GM18951 (cell line): ENCODE results near the gene USP6NL.

Experiments used
- POLR2A ChIP-seq: IDR thresholded peaks from 4 replicates; pipeline ENCODE4 v1.6.1; 2011; ENCODE audit warnings: mild to moderate bottlenecking; ENCODE audit not compliant: insufficient read length, insufficient read depth; ENCODE audit errors: extremely low read depth
- in situ Hi-C: fragments of 300-500 bp; cut with MboI; formaldehyde crosslinking; loops from one replicate; pipeline ENCODE4 v1.12.0; 2022; ENCODE audit warnings: low sequenced_read_pairs, mixed read lengths, inconsistent platforms; ENCODE audit not compliant: unreplicated experiment

Gene USP6NL

DNA sequence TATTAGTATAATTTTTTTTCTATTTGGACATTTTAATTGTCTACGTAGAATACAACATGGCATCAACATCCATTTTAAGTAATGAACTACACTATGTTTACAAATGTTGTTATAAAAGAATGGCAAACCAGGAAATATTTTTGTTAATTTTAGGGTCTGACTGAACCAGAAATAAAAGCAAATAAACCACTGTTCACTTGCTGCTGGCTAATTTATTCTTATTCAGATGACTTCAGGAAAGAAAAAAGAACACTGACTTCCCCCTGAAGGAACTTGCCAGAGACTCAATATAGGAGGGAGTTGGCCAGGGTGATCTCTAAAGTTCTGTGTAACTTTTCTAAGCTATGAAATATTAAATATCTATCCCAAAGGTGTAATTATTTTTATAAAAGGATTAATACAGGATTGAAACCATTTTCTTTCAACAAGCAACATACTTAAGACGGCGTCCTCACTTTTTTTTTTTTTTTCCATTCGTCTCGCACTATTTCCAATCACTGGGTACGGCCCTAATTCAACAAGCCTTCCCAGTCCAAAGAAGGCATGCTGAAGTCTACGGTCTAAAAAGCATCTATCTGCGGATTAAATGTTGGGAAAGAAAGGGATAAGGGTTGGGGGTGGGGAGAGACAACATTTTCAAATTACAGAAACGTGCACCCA lies 1.2 kb downstream of the USP6NL start:
- in situ Hi-C loops, result no loop called here

DNA sequence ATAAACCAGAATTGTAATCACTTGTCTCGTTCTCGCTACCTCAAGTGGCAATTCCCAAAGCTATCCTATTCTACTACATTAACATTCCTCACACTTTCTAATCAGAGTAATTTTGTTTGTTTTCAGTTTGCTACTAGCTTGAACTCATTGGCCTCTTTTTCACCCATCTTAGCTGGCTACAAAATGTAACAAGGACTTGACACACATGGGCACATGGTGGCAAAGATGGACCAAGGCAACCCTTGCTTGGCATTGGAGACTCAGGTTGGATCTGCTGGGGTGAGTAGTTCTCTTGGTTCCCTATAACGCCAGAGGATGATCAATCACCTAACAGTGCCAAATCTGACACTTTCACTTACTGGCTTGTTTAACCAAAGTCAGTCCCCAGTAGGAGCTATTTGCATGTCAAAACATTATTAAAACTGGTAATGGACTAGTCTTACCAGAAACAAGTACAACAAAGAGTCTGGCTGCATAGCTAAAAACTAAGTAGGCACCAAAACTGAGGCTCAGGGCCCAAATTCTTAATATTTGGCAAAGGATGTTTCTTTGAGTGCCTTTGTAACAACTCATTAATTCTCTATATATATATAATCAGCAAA lies 1.9 kb downstream of the USP6NL start:
- in situ Hi-C loops, result loop anchor here (10.0 kb wide), 1 partner anchor 115 kb away; no protein-coding TSS in a partner anchor
- peak; percentile 32 for TF ChIP-seq POLR2A

More for the DNA sequence above, 1.2 kb downstream of the USP6NL start:
- no peak for TF ChIP-seq POLR2A

DNA sequence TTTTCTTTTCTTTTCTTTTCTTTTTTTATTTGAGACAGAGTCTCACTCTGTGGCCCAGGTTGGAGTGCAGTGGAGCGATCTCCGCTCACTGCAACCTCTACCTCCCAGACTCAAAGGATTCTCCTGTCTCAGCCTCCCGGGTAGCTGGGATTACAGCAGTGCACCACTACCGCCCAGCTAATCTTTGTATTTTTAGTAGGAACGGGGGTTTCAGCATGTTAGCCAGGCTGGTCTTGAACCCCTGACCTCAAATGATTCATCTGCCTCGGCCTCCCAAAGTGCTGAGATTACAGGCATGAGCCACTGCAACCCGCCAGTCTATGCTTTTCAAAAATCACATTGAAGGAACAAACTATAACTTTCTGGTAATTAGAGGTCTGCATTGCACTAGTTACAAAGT lies 2.4 kb downstream of the USP6NL start:
- TF ChIP-seq POLR2A, result no peak
- in situ Hi-C loops, result loop anchor here (10.0 kb wide), 1 partner anchor 116 kb away; no protein-coding TSS in a partner anchor

DNA sequence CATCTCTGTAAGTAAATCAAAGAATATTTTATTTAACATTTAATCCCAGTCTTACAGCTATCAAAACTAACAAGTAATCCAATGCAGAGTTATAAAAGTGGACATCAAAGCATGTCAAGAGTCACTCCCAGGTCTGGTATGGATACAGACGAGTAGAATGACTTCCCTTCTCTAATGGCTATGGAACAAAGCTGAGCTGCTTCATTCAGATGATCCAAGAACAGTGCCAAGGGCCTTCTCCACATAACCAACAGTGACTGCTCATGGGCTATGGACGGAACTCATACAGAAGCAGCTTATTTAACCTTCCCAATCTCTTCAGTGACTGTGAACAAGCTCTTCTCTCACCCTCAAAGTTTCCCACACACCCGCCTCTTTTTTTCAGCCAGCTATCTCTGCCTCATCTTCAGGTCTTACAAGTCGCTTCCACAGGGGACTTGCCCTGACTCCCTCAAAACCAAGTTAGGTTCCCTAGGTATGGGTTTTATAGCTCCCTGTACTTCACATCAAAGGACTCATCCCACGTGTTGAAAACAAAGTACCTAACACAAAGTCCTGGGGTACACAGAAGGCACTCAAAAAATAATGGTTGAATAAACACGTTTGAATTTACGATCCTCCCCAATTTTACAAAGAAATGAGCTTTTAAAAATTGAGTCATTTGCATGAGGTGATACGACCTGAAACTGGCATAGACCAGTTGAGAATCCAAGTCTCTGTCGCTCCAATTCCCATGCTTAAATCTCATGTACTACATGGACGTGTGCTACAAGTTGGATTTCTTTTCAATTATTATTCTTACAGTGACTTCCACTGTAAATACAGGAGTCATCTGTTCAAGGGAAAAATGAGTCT lies 3.1 kb downstream of the USP6NL start:
- TF ChIP-seq POLR2A, result no peak
- in situ Hi-C loops, result loop anchor here (10.0 kb wide), 1 partner anchor 116 kb away; no protein-coding TSS in a partner anchor

DNA sequence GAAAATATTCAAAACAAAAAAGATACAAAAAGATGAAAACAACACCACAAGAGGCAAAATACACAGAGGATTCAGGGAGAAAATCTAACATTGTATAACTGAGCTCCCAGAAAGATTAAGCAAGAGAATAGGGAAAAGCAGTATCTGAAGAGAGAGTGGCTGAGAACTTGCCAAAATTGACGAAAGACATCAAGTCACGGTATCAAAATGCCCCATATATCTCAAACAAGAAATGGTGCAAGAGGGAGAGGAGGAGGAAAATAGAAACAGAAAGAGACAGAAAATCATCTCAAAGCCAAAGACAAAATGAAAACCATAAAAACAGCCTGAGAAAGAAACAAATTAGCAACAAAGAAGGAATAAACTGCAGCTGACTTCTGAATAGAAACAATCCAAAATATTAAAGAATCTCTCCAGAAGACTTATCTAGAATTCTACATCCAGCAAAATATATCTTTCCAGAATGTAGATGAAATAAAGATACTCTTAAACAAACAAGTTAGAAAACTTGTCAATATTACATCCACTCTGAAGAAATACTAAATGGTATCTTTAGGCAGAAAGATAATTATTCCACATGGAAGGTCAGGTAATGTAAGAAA lies 5.5 kb downstream of the USP6NL start:
- in situ Hi-C loops, result loop anchor here (10.0 kb wide), 1 partner anchor 119 kb away; no protein-coding TSS in a partner anchor
- no peak for TF ChIP-seq POLR2A

DNA sequence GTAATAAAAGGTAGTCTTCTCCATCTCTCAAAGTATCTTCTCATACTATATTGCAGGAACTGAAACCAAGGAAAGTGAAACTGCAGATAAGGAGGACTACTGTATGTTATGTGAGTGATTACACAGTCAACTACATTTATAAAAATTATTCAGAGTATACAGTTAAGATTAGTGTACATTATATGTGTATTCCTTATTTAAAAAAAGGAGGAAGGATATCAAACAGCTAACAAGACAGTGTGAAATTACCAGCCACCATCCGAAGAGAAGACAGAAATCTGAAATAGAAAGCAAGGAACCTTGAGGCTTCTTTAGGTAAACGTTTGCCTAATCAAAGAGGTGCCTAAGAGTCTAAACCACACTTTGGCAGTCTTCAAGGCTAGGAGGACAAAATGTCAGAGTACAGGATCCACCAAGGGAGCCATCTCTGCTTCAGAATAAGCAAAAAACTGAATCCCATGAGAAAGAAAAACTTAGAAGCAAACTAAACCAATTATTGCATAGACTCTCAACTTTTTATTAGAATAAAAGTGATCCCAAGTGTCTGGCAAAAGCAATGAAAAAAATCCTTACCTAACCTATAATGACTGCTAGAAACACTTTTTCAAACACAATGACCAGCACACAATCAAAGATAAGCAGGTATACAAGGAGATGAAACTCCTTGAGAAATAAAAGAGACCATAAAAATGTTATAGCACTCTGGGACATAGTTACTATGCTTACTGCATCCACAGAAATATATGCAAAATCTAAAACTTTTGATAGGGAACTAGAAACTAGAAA lies 6.4 kb downstream of the USP6NL start:
- TF ChIP-seq POLR2A, result no peak
- in situ Hi-C loops, result loop anchor here (10.0 kb wide), 1 partner anchor 120 kb away; no protein-coding TSS in a partner anchor

DNA sequence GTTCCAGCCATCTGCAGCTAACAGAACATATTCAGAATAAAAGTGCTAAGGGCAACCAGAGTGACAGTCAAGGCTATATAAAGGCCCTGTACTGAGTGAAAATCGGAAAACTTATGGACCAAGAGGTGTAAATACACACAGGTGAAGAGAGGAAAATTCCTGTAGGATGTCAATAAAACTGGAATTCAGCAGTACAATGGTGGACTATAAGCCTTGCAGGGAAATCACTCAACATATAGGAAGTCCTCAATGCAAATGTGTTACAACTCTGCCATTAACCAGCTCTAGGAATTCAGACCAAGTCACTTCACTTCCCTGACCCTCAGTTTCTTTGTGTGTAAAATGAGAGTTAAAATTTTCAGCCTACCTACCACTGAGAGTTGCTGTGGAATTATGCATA lies 7.7 kb downstream of the USP6NL start:
- in situ Hi-C loops, result loop anchor here (10.0 kb wide), 1 partner anchor 121 kb away; no protein-coding TSS in a partner anchor

DNA sequence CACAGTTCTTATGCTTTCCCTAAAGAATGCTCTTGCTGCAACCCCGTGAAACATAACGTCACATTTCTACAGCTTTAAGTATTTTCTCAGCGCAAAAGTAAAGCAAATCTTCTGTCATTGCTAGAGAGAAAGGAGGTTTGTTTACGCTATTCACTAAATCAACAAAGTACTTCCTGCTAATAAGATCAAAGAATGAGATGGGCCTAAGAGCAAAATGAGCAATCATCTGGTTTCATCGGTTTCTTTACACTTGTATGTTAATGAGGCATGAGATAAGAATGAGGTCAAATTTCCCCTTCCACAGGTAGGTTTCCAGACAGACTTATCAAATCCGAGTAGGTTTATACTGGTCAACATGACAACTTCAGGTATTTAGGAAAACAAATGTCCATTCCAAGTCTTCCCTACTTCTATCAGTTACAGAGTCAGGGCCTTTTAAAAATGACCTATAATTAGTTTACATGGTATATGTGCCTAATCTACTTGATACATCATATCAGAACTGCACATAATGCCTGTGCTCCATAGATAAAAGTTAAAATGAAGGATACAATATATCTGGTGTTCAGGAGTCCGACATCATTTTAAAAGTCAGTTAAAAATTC lies 8.4 kb downstream of the USP6NL start:
- no peak for TF ChIP-seq POLR2A
- in situ Hi-C loops, result loop anchor here (10.0 kb wide), 1 partner anchor 122 kb away; no protein-coding TSS in a partner anchor

More for the DNA sequence above, 7.7 kb downstream of the USP6NL start:
- TF ChIP-seq POLR2A, result no peak

DNA sequence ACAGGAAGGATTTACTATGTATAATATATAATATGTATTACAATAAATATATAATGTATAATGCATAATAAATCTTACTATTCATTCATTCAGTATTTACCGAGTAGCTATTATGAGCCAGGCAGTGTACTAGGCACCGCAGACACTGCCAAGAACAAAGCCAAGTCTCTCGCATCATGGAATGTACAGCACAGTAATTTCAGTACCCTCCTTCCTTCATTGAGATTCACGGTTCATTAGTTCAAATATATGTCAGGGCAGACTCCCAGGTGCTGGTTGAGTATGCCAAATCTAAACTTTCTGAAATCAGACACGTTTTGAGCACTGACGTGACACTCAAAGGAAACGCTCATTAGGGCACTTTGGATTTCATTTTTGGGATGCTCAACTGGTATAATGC lies 9.1 kb downstream of the USP6NL start:
- in situ Hi-C loops, result loop anchor here (10.0 kb wide), 1 partner anchor 122 kb away; no protein-coding TSS in a partner anchor

DNA sequence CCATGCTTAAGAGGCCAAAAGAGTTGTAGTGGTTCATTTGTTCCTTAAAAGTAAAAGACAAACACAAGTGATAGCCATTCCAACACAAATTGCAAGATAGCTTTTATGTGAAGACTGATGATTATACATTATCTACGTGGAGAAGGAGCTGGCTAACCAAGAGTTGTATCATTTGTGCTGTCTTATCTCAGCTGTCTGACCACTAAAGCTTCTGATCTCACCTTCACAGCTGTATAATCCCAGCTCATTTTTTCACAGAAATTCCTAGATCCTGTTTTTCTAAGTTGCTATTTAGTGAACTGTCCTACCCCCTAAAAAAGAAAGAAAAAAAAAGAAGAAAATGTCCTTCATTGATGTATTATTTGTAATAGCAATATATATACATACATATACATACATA lies 9.8 kb downstream of the USP6NL start:
- in situ Hi-C loops, result loop anchor here (10.0 kb wide), 1 partner anchor 123 kb away; no protein-coding TSS in a partner anchor
- TF ChIP-seq POLR2A, result no peak

More for the DNA sequence above, 9.1 kb downstream of the USP6NL start:
- no peak for TF ChIP-seq POLR2A

DNA sequence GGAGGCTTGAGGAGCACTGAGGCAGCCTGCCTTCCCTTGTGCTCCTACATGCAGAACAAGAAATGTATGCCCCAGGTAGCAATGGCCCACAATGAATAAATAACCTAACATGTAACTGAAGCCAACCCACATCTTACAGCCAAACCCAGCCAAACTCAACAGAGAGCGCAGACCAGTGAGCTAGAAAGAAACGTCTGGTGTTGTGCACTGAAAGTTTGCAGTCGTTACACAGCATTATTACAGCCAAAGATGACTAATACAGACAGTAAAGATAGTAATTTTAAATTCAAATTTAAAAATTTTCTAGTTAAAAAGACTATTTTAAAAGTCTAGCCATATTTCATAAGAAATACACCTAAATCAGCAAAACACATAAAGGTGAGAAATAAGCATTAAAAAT lies 11.2 kb downstream of the USP6NL start:
- in situ Hi-C loops, result loop anchor here (10.0 kb wide), 1 partner anchor 125 kb away; no protein-coding TSS in a partner anchor
- no peak for TF ChIP-seq POLR2A
